ENCODE measurements around the gene CDH4.

Gene CDH4

GRCh38 chr20:61916318-61916891, 664.3 kb downstream of the CDH4 start:
- DNase-seq = no peak

GRCh38 chr20:61917474-61918145, 665.5 kb downstream of the CDH4 start:
- no peak for DNase-seq

- no peak for DNase-seq
Observed at GRCh38 chr20:61918548-61918947, 666.5 kb downstream of the CDH4 start.

GRCh38 chr20:61919239-61919638, 667.2 kb downstream of the CDH4 start:
- DNase-seq = no peak

- DNase-seq = no peak
Observed at GRCh38 chr20:61919675-61920365, 667.8 kb downstream of the CDH4 start.

- no peak for DNase-seq
Observed at GRCh38 chr20:61922411-61922810, 670.4 kb downstream of the CDH4 start.

GRCh38 chr20:61922936-61923335, 670.9 kb downstream of the CDH4 start:
- no peak for DNase-seq

GRCh38 chr20:61923371-61924166, 671.5 kb downstream of the CDH4 start:
- no peak for DNase-seq

- DNase-seq = no peak
Observed at GRCh38 chr20:61924211-61924857, 672.3 kb downstream of the CDH4 start.

GRCh38 chr20:61924858-61925554, 672.9 kb downstream of the CDH4 start:
- no peak for DNase-seq

- DNase-seq = no peak
Observed at GRCh38 chr20:61925555-61926252, 673.6 kb downstream of the CDH4 start.

GRCh38 chr20:61926253-61926613, 674.2 kb downstream of the CDH4 start:
- no peak for DNase-seq

GRCh38 chr20:61926796-61927192, 674.7 kb downstream of the CDH4 start:
- DNase-seq = no peak

GRCh38 chr20:61927193-61927825, 675.2 kb downstream of the CDH4 start:
- DNase-seq = no peak

- DNase-seq = no peak
Observed at GRCh38 chr20:61927826-61928541, 675.9 kb downstream of the CDH4 start.

GRCh38 chr20:61929561-61929960, 677.5 kb downstream of the CDH4 start:
- DNase-seq = no peak

GRCh38 chr20:61929971-61930666, 678.1 kb downstream of the CDH4 start:
- no peak for DNase-seq

GRCh38 chr20:61930776-61931475, 678.9 kb downstream of the CDH4 start:
- DNase-seq = no peak

GRCh38 chr20:61931476-61932198, 679.6 kb downstream of the CDH4 start:
- DNase-seq = no peak

All from NCI-H2171 treated with DMSO at 0.1 percent for 48 hours (cell line).